K562 treated with DMSO at 1 percent for 24 hours (cell line): ENCODE measurements around the gene TMEM219. TPM values are rescaled to one million over a fixed set of nuclear protein-coding genes. Genes with fewer than 3 reads are reported as not detected.

Experiments
- total RNA-seq: library from RNA; unstranded; fragments of 300-600 nt; gene quantifications from 2 replicates; pipeline ENCODE4 v1.2.3, GENCODE V29; 2022; ENCODE audit warnings: low read depth; ENCODE audit not compliant: insufficient read depth

Gene TMEM219
- 166 and 175 TPM in 2 replicates for total RNA-seq

DNA sequence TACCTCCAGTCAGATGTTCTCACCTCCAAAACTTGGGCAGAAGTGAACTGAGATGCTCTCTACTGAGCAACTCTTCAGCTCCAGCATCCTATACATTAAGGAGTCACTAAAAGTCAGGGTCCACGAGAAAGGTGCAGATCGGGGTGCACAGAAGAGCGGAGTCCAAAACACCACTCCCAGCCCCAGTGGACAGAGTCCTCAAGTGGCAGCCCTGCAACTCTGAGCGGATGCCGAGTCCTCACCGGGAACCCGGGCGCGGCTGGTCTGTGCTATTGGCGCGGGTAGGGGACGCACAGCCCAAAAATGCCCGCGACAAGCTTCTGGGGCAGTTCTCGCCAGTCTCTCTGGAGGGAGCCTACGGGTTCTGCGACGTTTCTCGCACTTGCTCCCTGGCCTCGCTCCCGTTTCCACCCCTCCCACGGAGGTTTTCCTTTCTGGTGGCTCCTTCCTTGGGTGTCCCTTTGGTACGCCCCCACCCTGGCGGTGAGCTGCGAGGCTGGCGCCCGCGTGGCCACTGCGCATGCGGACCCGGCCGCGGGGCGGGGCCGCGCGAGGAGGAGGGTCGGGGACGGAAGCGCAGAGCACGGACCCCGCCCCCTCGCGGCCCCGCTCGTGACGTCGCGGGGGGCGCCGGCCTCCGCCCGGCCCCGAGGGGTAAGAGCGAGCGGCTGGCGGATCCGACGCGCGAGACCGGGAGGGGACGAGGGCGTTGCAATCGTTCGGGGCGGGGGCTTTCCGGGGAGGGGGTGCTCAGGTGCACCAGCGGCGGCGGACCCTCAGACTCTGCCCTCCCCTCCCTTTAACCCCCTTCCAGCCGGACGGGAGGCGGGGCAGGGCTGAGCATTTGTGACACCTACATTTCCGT is at the start of gene TMEM219:
Gene TMEM219 (plus strand): TSS at position 601 of the 865 bp plus-strand sequence. CDS start 1,065 bp downstream, outside the sequence.

GRCh38 chr16:29925781-29926710 is 35.8 kb upstream of the TMEM219 start, which contains the start of gene KCTD13:
KCTD13 (minus strand) TSS chr16:29926226; CDS start chr16:29926033, 193 bp downstream.

DNA sequence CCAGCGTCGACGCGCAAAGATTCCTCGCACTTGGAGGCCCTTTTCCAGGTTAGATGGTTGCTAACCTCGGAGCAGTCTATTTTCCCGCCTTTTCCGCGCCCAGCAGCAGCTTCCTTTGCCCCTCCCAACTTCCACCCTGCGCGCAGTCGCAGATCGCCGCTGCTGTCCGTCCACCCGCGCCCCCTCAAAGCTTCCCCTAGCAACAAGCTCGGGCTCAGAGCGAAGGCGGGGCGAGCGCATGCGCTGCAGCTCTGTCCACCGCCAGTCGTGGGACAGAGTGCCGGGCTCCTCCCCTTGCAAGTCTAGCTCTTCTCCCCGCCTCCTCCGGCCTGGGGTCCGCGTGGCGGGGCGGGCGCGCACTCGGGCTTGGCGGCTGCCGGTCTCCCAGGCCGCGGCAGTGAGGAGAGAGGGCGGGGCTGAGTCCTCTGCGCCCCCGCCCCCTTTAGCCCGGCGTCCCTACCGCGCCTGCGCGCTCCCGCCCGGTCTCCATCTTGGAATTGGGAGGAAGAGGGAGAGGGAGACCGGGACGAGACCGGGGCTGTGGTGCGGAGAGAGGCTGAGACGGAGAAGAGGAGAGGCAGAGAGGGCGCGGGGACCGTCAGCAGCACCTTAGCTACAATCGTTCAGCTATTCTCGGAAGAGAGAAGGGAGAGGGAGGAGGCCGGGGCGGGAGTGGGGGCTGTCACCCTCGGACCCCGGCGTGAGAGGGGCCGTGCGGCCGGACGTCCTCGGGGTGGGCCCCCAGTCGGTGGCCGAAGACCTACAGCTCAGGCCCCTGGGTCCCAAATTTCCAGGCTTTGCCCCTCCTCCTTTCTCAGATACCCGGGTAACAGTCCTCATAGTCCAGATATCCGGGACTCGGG is 11.7 kb downstream of the TMEM219 start, which contains the start of gene TAOK2:
Gene TAOK2 (plus strand): TSS at position 485 of the 863 bp plus-strand sequence. CDS start 3,905 bp downstream, outside the sequence.

GRCh38 chr16:29995324-29995910 is 33.5 kb downstream of the TMEM219 start, which contains the start of gene HIRIP3:
HIRIP3 (minus strand) TSS chr16:29995617; CDS start chr16:29995605, 12 bp downstream.

GRCh38 chr16:29995911-29996765 is 34.3 kb downstream of the TMEM219 start, which contains the start of gene INO80E:
INO80E (plus strand) TSS chr16:29996241; CDS start chr16:29996311, 70 bp downstream.

GRCh38 chr16:30010844-30011713 is 49.2 kb downstream of the TMEM219 start, which contains the start of gene DOC2A:
DOC2A (minus strand) TSS chr16:30011027; CDS start chr16:30010222, 805 bp downstream.

Other genes starting within 250 kb of the TMEM219 start
- gene C16orf54, start 216.1 kb upstream of the TMEM219 start, total RNA-seq = not detected in 2 replicates
- not detected in 2 replicates for gene ZG16, start 183.8 kb upstream of the TMEM219 start, total RNA-seq
- gene KIF22, start 171.3 kb upstream of the TMEM219 start, total RNA-seq = 134 and 137 TPM in 2 replicates
- gene MAZ, start 155.6 kb upstream of the TMEM219 start, total RNA-seq = 301 and 349 TPM in 2 replicates
- 2.0 and 2.6 TPM in 2 replicates for gene PRRT2, start 149.9 kb upstream of the TMEM219 start, total RNA-seq
- gene PAGR1, start 145.9 kb upstream of the TMEM219 start, total RNA-seq = 57.5 and 58.4 TPM in 2 replicates
- gene MVP, start 141.6 kb upstream of the TMEM219 start, total RNA-seq = 6.9 and 7.4 TPM in 2 replicates
- 122 and 127 TPM in 2 replicates for gene CDIPT, start 98.9 kb upstream of the TMEM219 start, total RNA-seq
- 5.3 and 5.8 TPM in 2 replicates for gene SEZ6L2, start 62.5 kb upstream of the TMEM219 start, total RNA-seq
- gene ASPHD1, start 61.6 kb upstream of the TMEM219 start, total RNA-seq = not detected in 2 replicates
- gene KCTD13, start 35.9 kb upstream of the TMEM219 start, total RNA-seq = 54.5 and 59.9 TPM in 2 replicates
- gene TAOK2, start 11.8 kb downstream of the TMEM219 start, total RNA-seq = 72.9 and 76.9 TPM in 2 replicates
- gene HIRIP3, start 33.5 kb downstream of the TMEM219 start, total RNA-seq = 39.9 and 49.8 TPM in 2 replicates
- gene INO80E, start 34.2 kb downstream of the TMEM219 start, total RNA-seq = 122 and 141 TPM in 2 replicates
- gene DOC2A, start 48.9 kb downstream of the TMEM219 start, total RNA-seq = 2.0 and 3.4 TPM in 2 replicates
- gene C16orf92, start 61.1 kb downstream of the TMEM219 start, total RNA-seq = not detected in 2 replicates
- 1.1 and 1.7 TPM in 2 replicates for gene TLCD3B, start 69.2 kb downstream of the TMEM219 start, total RNA-seq
- 2,402 and 2,593 TPM in 2 replicates for gene ALDOA, start 103.7 kb downstream of the TMEM219 start, total RNA-seq
- gene PPP4C, start 113.9 kb downstream of the TMEM219 start, total RNA-seq = 317 and 345 TPM in 2 replicates
- 0.20 and 0.37 TPM in 2 replicates for gene TBX6, start 129.8 kb downstream of the TMEM219 start, total RNA-seq
- 136 and 153 TPM in 2 replicates for gene YPEL3, start 134.1 kb downstream of the TMEM219 start, total RNA-seq
- 1.1 and 2.0 TPM in 2 replicates for gene GDPD3, start 151.5 kb downstream of the TMEM219 start, total RNA-seq
- gene MAPK3, start 161.1 kb downstream of the TMEM219 start, total RNA-seq = 68.6 and 68.7 TPM in 2 replicates
- 61.6 and 77.8 TPM in 2 replicates for gene CORO1A, start 221.5 kb downstream of the TMEM219 start, total RNA-seq
- gene BOLA2B, start 231.6 kb downstream of the TMEM219 start, total RNA-seq = 55.1 and 63.9 TPM in 2 replicates
- gene SLX1A, start 231.8 kb downstream of the TMEM219 start, total RNA-seq = 90.4 and 95.5 TPM in 2 replicates
- 4.1 TPM in 1 of 2 replicates, not detected in the other for gene SULT1A3, start 237.2 kb downstream of the TMEM219 start, total RNA-seq